ENCODE results near the gene ZNF296.

DNA sequence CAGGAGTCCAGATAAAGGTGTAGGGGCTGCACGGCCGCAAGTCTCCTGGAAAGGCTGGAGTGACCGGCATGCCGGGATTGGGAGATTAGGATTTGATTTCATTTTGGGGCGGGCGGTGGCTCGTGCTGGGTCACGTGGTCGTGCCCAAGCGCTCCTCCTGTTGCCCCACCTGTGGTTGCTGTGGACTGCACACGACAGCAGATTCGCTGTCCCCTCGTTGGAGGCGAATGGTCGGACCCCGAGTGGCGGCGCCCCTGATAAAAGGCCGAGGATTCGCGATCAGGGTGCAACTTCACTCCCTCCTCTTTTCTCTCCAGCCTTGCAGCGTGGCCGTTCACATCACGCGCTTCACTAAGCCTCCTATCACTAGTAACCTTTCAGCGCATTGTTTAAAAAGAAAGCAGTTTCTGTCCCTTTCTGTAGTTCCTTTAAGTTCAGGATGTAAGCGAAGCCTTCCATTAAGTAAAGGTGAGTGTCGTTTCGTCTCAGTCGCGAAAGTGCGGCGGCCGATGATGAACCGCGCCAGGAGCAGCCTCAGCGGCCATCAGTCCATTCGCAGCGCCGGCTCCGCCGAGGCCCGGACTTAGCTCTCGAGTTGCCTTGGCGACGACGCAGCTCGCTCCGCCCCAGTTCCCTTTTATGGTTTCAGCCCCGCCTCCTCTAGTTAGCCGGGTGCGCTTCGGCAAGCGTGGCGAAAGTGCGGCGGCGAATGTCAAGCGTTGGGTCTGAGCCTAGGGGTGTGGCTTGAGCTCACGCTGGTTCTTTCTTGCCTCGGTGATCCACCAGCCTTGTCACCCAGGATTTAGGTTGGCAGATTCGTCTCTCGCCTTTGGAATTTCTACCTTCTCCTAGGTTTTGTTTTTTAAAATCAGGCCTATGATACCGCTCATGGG is 15.0 kb upstream of the ZNF296 start:
- TF ChIP-seq CTCF (IDR thresholded peaks at IDR 0.05; ENCODE audit: insufficient read depth, low read depth, low read length): no peak
- TF ChIP-seq EZH2 (IDR thresholded peaks at IDR 0.05; ENCODE audit: insufficient read depth, low read length): no peak
